ENCODE data around the gene LRRC4C.

GRCh38 chr11:41042688-41043087 is 416.8 kb downstream of the LRRC4C start:
- TF ChIP-seq YY1 (IDR thresholded peaks at IDR 0.05; ENCODE audit: low read depth): no peak
- no peak for TF ChIP-seq TAF1 (IDR thresholded peaks at IDR 0.05; ENCODE audit: low read depth)
- no peak for TF ChIP-seq CREB1 (IDR thresholded peaks at IDR 0.05; ENCODE audit: low read depth)
- TF ChIP-seq FOXM1 (IDR thresholded peaks at IDR 0.05; ENCODE audit: borderline replicate concordance, low read depth): no peak
- TF ChIP-seq REST (IDR thresholded peaks at IDR 0.05; ENCODE audit: low read depth): no peak
- TF ChIP-seq EP300 (IDR thresholded peaks at IDR 0.05; ENCODE audit: borderline replicate concordance): no peak
- no peak for TF ChIP-seq EGR1 (IDR thresholded peaks at IDR 0.05)
- no peak for TF ChIP-seq USF1 (IDR thresholded peaks at IDR 0.05)
- no peak for TF ChIP-seq CEBPB (IDR thresholded peaks at IDR 0.05)
- TF ChIP-seq MAX (IDR thresholded peaks at IDR 0.05): no peak
- no peak for TF ChIP-seq RAD21 (IDR thresholded peaks at IDR 0.05; ENCODE audit: low read depth)
- no peak for TF ChIP-seq ZBTB7A (IDR thresholded peaks at IDR 0.05; ENCODE audit: low read depth)
